K562 (cell line): ENCODE results near the gene SNCG. TPM values are rescaled to one million over a fixed set of nuclear protein-coding genes. Genes with fewer than 3 reads are reported as not detected.

Experiments
- ARID2 ChIP-seq: fragments of 450-650 bp; IDR thresholded peaks from 2 replicates; pipeline ENCODE4 v1.6.1; 2017; ENCODE audit warnings: antibody characterized with exemption, mild to moderate bottlenecking
- CAMTA2 ChIP-seq: fragments of 250-450 bp; sonication (Bioruptor Pico); conservative IDR thresholded peaks from 2 replicates; pipeline ENCODE4 v1.5.1; 2022
- CBFB ChIP-seq: sonication (generic); formaldehyde crosslinking; IDR thresholded peaks from 2 replicates; pipeline ENCODE4 v1.4.0; 2020; ENCODE audit warnings: mild to moderate bottlenecking, missing genetic modification reagents
- ETS1 ChIP-seq: conservative IDR thresholded peaks from 2 replicates; pipeline ENCODE4 v1.6.1; 2011; ENCODE audit warnings: low read depth, mild to moderate bottlenecking, low read length; ENCODE audit not compliant: control insufficient read depth
- GTF2A2 ChIP-seq: IDR thresholded peaks from 2 replicates; pipeline ENCODE4 v1.6.1; 2016; ENCODE audit warnings: mild to moderate bottlenecking, missing genetic modification characterization, missing compliant biosample characterization
- HBP1 ChIP-seq: fragments of 450-650 bp; formaldehyde crosslinking; IDR thresholded peaks from 2 replicates; pipeline ENCODE4 v1.4.0; 2022; ENCODE audit warnings: missing genetic modification characterization
- JUND ChIP-seq, 2 experiments: IDR thresholded peaks; 2 replicates in 1 of 2; 3 replicates in 1 of 2; pipeline ENCODE4 v1.6.1; 2011; ENCODE audit warnings: borderline replicate concordance in 2 of 2, low read depth in 2 of 2, low read length in 2 of 2, improper control_type of control experiment in 1 of 2, missing biosample characterization in 1 of 2, missing genetic modification characterization in 1 of 2, missing genetic modification reagents in 1 of 2
- KLF13 ChIP-seq: fragments of 450-650 bp; IDR thresholded peaks from 2 replicates; pipeline ENCODE4 v1.6.1; 2016; ENCODE audit warnings: missing genetic modification characterization, low read depth, mild to moderate bottlenecking, missing compliant biosample characterization, moderate library complexity, borderline replicate concordance
- NBN ChIP-seq: fragments of 450-650 bp; IDR thresholded peaks from 2 replicates; pipeline ENCODE4 v1.6.1; 2016; ENCODE audit warnings: low read depth, mild to moderate bottlenecking
- RBM34 ChIP-seq: fragments of 200-400 bp; formaldehyde crosslinking; IDR thresholded peaks from 2 replicates; pipeline ENCODE4 v1.6.1; 2018; ENCODE audit warnings: low read length, borderline replicate concordance; ENCODE audit not compliant: insufficient read depth
- RHOXF2B ChIP-seq: fragments of 250-450 bp; sonication (Bioruptor Pico); conservative IDR thresholded peaks from 2 replicates; pipeline ENCODE4 v1.5.1; 2021
- THRAP3 ChIP-seq: fragments of 450-650 bp; IDR thresholded peaks from 2 replicates; pipeline ENCODE4 v1.6.1; 2016; ENCODE audit warnings: mild to moderate bottlenecking, inconsistent platforms, borderline replicate concordance
- ZBTB33 ChIP-seq: sonication (generic); formaldehyde crosslinking; IDR thresholded peaks from 2 replicates; pipeline ENCODE4 v1.8.1; 2023; ENCODE audit warnings: mild to moderate bottlenecking, missing genetic modification reagents
- ZNF143 ChIP-seq: sonication (generic); formaldehyde crosslinking; IDR thresholded peaks from 2 replicates; pipeline ENCODE4 v1.9.0; 2022; ENCODE audit warnings: mild to moderate bottlenecking, missing genetic modification reagents
- ZNF507 ChIP-seq: conservative IDR thresholded peaks from 2 replicates; pipeline ENCODE4 v1.6.1; 2017; ENCODE audit warnings: missing genetic modification characterization, missing compliant biosample characterization
- polyA plus RNA-seq, 8 experiments: library from polyadenylated mRNA; depleted of rRNA in 4 of 8; stranded (reverse) in 5 of 8; unstranded in 3 of 8; fragments of >200 nt; fragmentation: Nextera tagmentation in 2 of 8; fragmentation: Illumina TruSeq in 1 of 8; extraction: Ambion mirVana in 2 of 8; extraction: Trizol in 1 of 8; gene quantifications; 2 replicates each; pipeline versions ENCODE4 v1.2.1 to v1.2.3, GENCODE V29; 2011 to 2014; ENCODE audit warnings: inconsistent platforms in 1 of 8, missing spikeins in 1 of 8
- total RNA-seq, 7 experiments: library from RNA; depleted of rRNA in 6 of 7; stranded (reverse); fragments of >200 nt in 6 of 7; fragmentation: Illumina TruSeq in 2 of 7; extraction: Trizol in 2 of 7; gene quantifications; 2 replicates each; pipeline versions ENCODE4 v1.2.1 to v1.2.3, GENCODE V29; 2011 to 2021; ENCODE audit warnings: low replicate concordance in 1 of 7
- TF ChIP-seq, protein P1 (sequence below): sonication (generic); formaldehyde crosslinking; IDR thresholded peaks from 2 replicates; pipeline ENCODE4 v1.8.0; 2022; ENCODE audit warnings: mild to moderate bottlenecking, missing genetic modification reagents, borderline replicate concordance

The SNCG gene
- total and polyA plus RNA-seq, 9 of the 15 experiments (the other 6 are each of a cell fraction or from before 2014, with no cell fraction given), result 9.8 to 146 (median 93.6) TPM

DNA sequence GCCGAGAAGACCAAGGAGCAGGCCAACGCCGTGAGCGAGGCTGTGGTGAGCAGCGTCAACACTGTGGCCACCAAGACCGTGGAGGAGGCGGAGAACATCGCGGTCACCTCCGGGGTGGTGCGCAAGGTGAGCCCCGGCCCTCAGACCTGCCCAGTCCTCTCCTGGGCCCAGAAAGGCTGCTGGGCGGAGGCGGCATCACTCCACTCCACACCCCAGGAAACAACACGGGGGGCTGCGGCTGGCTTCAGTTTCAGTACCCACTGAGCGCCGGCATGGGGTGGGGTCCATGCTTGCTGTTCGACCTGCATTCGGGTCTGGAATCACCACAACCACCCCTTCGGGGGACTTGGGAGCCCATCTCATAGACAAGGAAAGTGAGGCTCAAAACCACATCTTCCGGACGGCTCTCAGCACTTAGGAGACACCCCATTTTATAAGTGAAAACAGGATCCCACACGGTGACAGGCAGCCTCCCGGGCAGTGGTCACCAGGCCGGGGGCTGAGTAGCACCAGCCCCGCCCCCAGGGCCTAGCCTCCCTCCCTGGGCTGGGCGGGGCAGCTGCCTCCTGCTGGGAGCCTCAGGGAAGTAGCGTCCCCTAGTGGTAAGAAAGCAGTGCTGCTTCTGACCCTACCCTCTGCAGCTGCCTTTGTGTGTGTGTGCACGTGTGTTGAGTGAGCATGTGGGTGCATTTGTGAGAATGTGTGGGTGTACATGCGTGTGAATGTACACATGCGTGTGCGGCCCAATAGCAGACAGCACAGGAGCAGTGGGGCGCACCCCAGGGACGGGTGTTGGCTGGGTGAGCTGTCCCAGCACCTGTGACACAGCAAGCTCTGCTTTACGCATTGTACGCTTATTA lies 1.8 kb downstream of the SNCG start (continued):
- TF ChIP-seq HBP1 (CRISPR knock-in tag) (no peak), ZNF143 (CRISPR knock-in tag) (no peak), RHOXF2B (no peak), RBM34 (no peak), JUND (IDR thresholded peaks at IDR 0.05; ENCODE audit: borderline replicate concordance, low read depth, low read length) (peak; percentile 52), JUND (tag; IDR thresholded peaks at IDR 0.05; ENCODE audit: borderline replicate concordance, low read depth, low read length) (no peak; the same call in 2 of the 3 replicates), NBN (no peak), ARID2 (peak; percentile 60; the same call in 1 of the 2 replicates), THRAP3 (no peak), CBFB (no peak), ZNF507 (tag) (no peak), GTF2A2 (tag) (no peak), ZBTB33 (CRISPR knock-in tag) (no peak), ETS1 (0 out of 2 replicates have a peak, but pooled peaks have one; percentile 6), KLF13 (tag) (peak; percentile 95), CAMTA2 (no peak)
- TF ChIP-seq, protein P1, sequence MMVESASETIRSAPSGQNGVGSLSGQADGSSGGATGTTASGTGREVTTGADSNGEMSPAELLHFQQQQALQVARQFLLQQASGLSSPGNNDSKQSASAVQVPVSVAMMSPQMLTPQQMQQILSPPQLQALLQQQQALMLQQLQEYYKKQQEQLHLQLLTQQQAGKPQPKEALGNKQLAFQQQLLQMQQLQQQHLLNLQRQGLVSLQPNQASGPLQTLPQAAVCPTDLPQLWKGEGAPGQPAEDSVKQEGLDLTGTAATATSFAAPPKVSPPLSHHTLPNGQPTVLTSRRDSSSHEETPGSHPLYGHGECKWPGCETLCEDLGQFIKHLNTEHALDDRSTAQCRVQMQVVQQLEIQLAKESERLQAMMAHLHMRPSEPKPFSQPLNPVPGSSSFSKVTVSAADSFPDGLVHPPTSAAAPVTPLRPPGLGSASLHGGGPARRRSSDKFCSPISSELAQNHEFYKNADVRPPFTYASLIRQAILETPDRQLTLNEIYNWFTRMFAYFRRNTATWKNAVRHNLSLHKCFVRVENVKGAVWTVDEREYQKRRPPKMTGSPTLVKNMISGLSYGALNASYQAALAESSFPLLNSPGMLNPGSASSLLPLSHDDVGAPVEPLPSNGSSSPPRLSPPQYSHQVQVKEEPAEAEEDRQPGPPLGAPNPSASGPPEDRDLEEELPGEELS (CRISPR knock-in tag), result no peak
